Activated gamma-delta T cell treated with anti-CD3 and anti-CD28 coated beads, Interleukin-2, amount 50 U/mL, for 16 hours (primary cell): ENCODE data around the gene AP5Z1.

ENCODE experiments used
- DNase-seq: peaks from one replicate; pipeline ENCODE4 v3.0.0-alpha.2; 2020; ENCODE audit warnings: low read depth

The AP5Z1 gene

GRCh38 chr7:4803397-4804241 lies 28.2 kb downstream of the AP5Z1 start:
- no peak for DNase-seq

- DNase-seq: no peak
These were observed 29.9 kb downstream of the AP5Z1 start for GRCh38 chr7:4805110-4805983.

GRCh38 chr7:4805984-4806300 lies 30.5 kb downstream of the AP5Z1 start:
- no peak for DNase-seq

- DNase-seq: no peak
These were observed 31.7 kb downstream of the AP5Z1 start for GRCh38 chr7:4806983-4807597.

GRCh38 chr7:4807598-4808016 lies 32.2 kb downstream of the AP5Z1 start:
- DNase-seq: no peak

GRCh38 chr7:4808026-4808425 lies 32.6 kb downstream of the AP5Z1 start:
- DNase-seq: no peak

GRCh38 chr7:4808565-4808964 lies 33.1 kb downstream of the AP5Z1 start:
- no peak for DNase-seq

GRCh38 chr7:4809091-4809591 lies 33.7 kb downstream of the AP5Z1 start:
- peak; percentile 12 for DNase-seq

GRCh38 chr7:4809666-4810065 lies 34.2 kb downstream of the AP5Z1 start:
- no peak for DNase-seq

GRCh38 chr7:4814433-4814832 lies 39.0 kb downstream of the AP5Z1 start:
- no peak for DNase-seq

- no peak for DNase-seq
These were observed 39.7 kb downstream of the AP5Z1 start for GRCh38 chr7:4815121-4815520.

- no peak for DNase-seq
These were observed 40.4 kb downstream of the AP5Z1 start for GRCh38 chr7:4815609-4816418.

- DNase-seq: no peak
These were observed 41.1 kb downstream of the AP5Z1 start for GRCh38 chr7:4816419-4817080.

GRCh38 chr7:4817178-4817901 lies 41.9 kb downstream of the AP5Z1 start:
- DNase-seq: no peak

- no peak for DNase-seq
These were observed 42.8 kb downstream of the AP5Z1 start for GRCh38 chr7:4818000-4818794.

- DNase-seq: no peak
These were observed 44.4 kb downstream of the AP5Z1 start for GRCh38 chr7:4819560-4820404.

GRCh38 chr7:4820405-4820966 lies 45.1 kb downstream of the AP5Z1 start:
- no peak for DNase-seq

GRCh38 chr7:4820967-4821471 lies 45.6 kb downstream of the AP5Z1 start:
- DNase-seq: no peak
